Measurements from ENCODE around the gene IRF3. TPM values are rescaled to one million over a fixed set of nuclear protein-coding genes. Genes with fewer than 3 reads are reported as not detected.
A peak's percentile ranks its signal among the peaks of the same experiment; 100 is the strongest.

IRF3 gene
- total and polyA plus RNA-seq, 12 donors, result 23.2 to 328 (median 64.4) TPM

- Histone ChIP-seq H3K9me3 (replicated peaks in 1 of 3) (no peaks in the 10 kb centered on the region), H3K4me3 (peak within 1 kb of the TSS in 2 of 4 donors; percentile 37 to 57), H3K36me3 (replicated peaks in 1 of 2) (peaks cover 0 to 21% of the 10 kb centered on the region in 2 donors), H3K27ac (peak within 1 kb of the TSS in 2 of 5 donors; percentile 3 to 48), H3K4me1 (replicated peaks in 1 of 2) (peaks cover 3 to 25% of the 10 kb centered on the region in 2 donors), H3K27me3 (no peaks in the 10 kb centered on the region)
- 29 to 77% (median 38%) methylated on average over 6 to 54 of the region's 54 CpGs for WGBS, 4 donors
- TF ChIP-seq POLR2A (IDR thresholded peaks at IDR 0.05), result no peak
- TF ChIP-seq, protein P1, sequence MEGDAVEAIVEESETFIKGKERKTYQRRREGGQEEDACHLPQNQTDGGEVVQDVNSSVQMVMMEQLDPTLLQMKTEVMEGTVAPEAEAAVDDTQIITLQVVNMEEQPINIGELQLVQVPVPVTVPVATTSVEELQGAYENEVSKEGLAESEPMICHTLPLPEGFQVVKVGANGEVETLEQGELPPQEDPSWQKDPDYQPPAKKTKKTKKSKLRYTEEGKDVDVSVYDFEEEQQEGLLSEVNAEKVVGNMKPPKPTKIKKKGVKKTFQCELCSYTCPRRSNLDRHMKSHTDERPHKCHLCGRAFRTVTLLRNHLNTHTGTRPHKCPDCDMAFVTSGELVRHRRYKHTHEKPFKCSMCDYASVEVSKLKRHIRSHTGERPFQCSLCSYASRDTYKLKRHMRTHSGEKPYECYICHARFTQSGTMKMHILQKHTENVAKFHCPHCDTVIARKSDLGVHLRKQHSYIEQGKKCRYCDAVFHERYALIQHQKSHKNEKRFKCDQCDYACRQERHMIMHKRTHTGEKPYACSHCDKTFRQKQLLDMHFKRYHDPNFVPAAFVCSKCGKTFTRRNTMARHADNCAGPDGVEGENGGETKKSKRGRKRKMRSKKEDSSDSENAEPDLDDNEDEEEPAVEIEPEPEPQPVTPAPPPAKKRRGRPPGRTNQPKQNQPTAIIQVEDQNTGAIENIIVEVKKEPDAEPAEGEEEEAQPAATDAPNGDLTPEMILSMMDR (IDR thresholded peaks at IDR 0.05), result peak; percentile 24 to 48 (median 46)
- intact Hi-C loops (cut with DNase I), result no loop called here
- peak in 6 of 7 donors; percentile 56 to 83 (median 68) for DNase-seq
Observed at GRCh38 chr19:49689133-49690078, 23.7 kb upstream of the IRF3 start, which contains the start of gene ADM5. TSS of gene ADM5 (plus strand) at chr19:49689594. CDS start at chr19:49689838, 244 bp downstream.

DNA sequence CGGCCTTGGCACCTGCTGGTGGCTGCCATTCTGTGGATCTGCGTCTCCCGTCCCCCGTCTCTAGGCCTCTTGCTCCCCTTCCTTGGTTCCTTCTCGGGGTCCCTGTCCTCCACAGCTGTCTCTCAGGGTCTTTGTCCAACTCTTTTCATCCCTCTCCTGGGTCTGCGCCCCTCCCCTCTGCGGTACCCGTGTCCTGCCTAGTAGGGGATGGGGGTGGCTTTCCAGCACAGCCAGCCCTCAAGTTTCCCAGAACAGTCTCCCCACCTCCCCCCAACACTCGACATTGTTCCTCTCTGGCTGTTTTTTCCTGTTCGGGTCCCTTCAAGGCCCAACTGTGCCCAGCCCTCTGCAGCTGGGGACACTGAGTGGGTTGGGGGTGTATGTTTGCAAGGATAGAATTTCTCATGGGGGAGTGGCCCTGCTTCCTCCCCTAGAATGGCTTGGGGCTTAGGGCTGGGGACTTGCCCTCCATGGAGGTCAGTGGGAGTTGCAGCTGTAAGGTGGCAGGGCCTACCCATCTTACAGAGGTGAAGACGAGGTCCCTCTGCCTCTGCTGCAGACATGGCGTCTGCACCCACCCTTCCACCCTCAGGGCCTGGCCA lies 23.0 kb upstream of the IRF3 start:
- WGBS, 4 donors, result 74 to 76% (median 76%) methylated on average over 10 to 12 of the region's 12 CpGs
- H3K27me3 ChIP-seq, result no peaks in the 10 kb centered on the region
- intact Hi-C loops (cut with DNase I), result no loop called here
- H3K9me3 ChIP-seq (replicated peaks in 1 of 3), result no peaks in the 10 kb centered on the region
- no peak for DNase-seq
- peaks cover 3 to 25% of the 10 kb centered on the region in 2 donors for H3K4me1 ChIP-seq (replicated peaks in 1 of 2)
- peak overlapping the region in 1 of 5 donors; percentile 3 for H3K27ac ChIP-seq
- H3K4me3 ChIP-seq, result no peak overlapping the region
- no peak for TF ChIP-seq POLR2A (IDR thresholded peaks at IDR 0.05)
- TF ChIP-seq, protein P1 (IDR thresholded peaks at IDR 0.05), result no peak
- H3K36me3 ChIP-seq (replicated peaks in 1 of 2), result peaks cover 0 to 29% of the 10 kb centered on the region in 2 donors

DNA sequence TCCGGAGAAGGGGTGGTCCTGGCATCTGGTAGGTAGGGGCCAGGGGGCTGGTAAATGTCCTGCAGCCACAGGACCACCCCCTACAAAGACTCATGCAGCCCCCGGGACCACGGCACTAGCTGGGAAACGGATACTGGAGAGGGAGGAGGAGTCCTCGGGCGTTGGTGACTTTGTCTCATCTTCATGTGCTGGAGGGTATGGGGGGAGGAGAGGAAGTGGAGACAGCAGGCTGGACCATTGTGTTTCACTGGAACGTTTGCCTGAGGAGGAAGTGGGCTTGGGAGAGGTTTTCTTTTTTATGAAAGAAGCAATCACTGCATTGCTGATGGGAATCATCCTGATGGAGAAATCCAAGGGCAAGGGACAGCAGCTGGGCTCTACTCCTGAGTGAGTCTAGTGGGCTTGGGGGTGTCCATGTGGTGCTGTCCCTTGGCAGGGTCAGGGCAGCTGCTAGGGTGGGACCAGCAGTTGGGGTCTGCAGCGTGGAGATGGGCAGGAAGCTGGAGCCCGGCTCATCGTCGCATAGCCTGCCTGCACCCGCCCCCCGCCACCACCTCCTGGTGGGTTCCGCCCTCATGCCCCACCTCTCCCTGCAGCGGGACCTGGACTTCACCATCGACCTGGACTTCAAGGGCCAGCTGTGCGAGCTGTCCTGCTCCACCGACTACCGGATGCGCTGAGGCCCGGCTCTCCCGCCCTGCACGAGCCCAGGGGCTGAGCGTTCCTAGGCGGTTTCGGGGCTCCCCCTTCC lies 22.1 kb upstream of the IRF3 start:
- no peak overlapping the region for H3K4me3 ChIP-seq
- intact Hi-C loops (cut with DNase I), result no loop called here
- H3K27me3 ChIP-seq, result no peaks in the 10 kb centered on the region
- WGBS, 4 donors, result 69 to 84% (median 76%) methylated on average over 18 to 26 of the region's 26 CpGs
- TF ChIP-seq POLR2A (IDR thresholded peaks at IDR 0.05), result no peak
- TF ChIP-seq, protein P1 (IDR thresholded peaks at IDR 0.05), result no peak
- DNase-seq, result peak in 3 of 7 donors; percentile 27 to 62 (median 40)
- H3K27ac ChIP-seq, result peak overlapping the region in 1 of 5 donors; percentile 47
- peaks cover 3 to 25% of the 10 kb centered on the region in 2 donors for H3K4me1 ChIP-seq (replicated peaks in 1 of 2)
- H3K9me3 ChIP-seq (replicated peaks in 1 of 3), result no peaks in the 10 kb centered on the region
- peaks cover 0 to 37% of the 10 kb centered on the region in 2 donors for H3K36me3 ChIP-seq (replicated peaks in 1 of 2)
